GM23248 (cell line): ENCODE results near the gene C2CD4D. TPM values are rescaled to one million over a fixed set of nuclear protein-coding genes. Genes with fewer than 3 reads are reported as not detected.
A peak's percentile ranks its signal among the peaks of the same experiment; 100 is the strongest.

Experiments used
- DNase-seq: peaks from one replicate; pipeline ENCODE4 v3.0.0-alpha.2; 2015
- H2AFZ ChIP-seq: fragments of 200-600 bp; sonication (generic); 2 replicates; pipeline ENCODE4 v1.6.1; 2016; ENCODE audit warnings: antibody characterized with exemption
- H3F3A ChIP-seq: fragments of 200-600 bp; sonication (generic); 2 replicates; pipeline ENCODE4 v1.6.1; 2016; ENCODE audit warnings: mild to moderate bottlenecking, antibody characterized with exemption, mixed run types; ENCODE audit not compliant: insufficient read depth
- H3K27ac ChIP-seq: fragments of 200-600 bp; sonication (generic); 2 replicates; pipeline ENCODE4 v1.5.1; 2016; ENCODE audit warnings: mild to moderate bottlenecking
- H3K27me3 ChIP-seq: fragments of 200-600 bp; sonication (generic); replicated peaks from 2 replicates; pipeline ENCODE4 v1.6.1; 2016; ENCODE audit warnings: mild to moderate bottlenecking; ENCODE audit not compliant: insufficient read depth
- H3K36me3 ChIP-seq: fragments of 200-600 bp; sonication (generic); 2 replicates; pipeline ENCODE4 v1.6.1; 2016; ENCODE audit warnings: low read depth, mild to moderate bottlenecking
- H3K4me1 ChIP-seq: fragments of 200-600 bp; sonication (generic); 2 replicates; pipeline ENCODE4 v1.6.1; 2016; ENCODE audit warnings: mild to moderate bottlenecking; ENCODE audit not compliant: insufficient read depth
- H3K4me2 ChIP-seq: fragments of 200-600 bp; sonication (generic); one replicate; pipeline ENCODE4 v1.6.1; 2016; ENCODE audit warnings: mild to moderate bottlenecking; ENCODE audit not compliant: unreplicated experiment
- H3K4me3 ChIP-seq: fragments of 200-600 bp; sonication (generic); 2 replicates; pipeline ENCODE4 v1.5.1; 2016; ENCODE audit warnings: mild to moderate bottlenecking
- H3K79me2 ChIP-seq: fragments of 200-600 bp; sonication (generic); 2 replicates; pipeline ENCODE4 v1.6.1; 2016; ENCODE audit warnings: mild to moderate bottlenecking; ENCODE audit not compliant: insufficient read depth
- H3K9ac ChIP-seq: fragments of 200-600 bp; sonication (generic); 2 replicates; pipeline ENCODE4 v1.6.1; 2016; ENCODE audit warnings: mild to moderate bottlenecking
- H3K9me2 ChIP-seq: fragments of 200-600 bp; sonication (generic); 2 replicates; pipeline ENCODE4 v1.6.1; 2016; ENCODE audit warnings: mixed run types, mild to moderate bottlenecking, moderate library complexity; ENCODE audit not compliant: insufficient read depth
- H3K9me3 ChIP-seq: fragments of 200-600 bp; sonication (generic); one replicate; pipeline ENCODE4 v1.6.1; 2017; ENCODE audit warnings: low read depth
- H4K20me1 ChIP-seq: fragments of 200-600 bp; sonication (generic); 2 replicates; pipeline ENCODE4 v1.6.0; 2016; ENCODE audit not compliant: insufficient read depth
- EZH2 ChIP-seq: fragments of 200-600 bp; sonication (generic); IDR thresholded peaks from 2 replicates; pipeline ENCODE4 v1.6.1; 2018; ENCODE audit warnings: antibody characterized with exemption, mild to moderate bottlenecking; ENCODE audit not compliant: insufficient read depth, poor library complexity, severe bottlenecking
- EZH2phosphoT487 ChIP-seq: fragments of 200-600 bp; sonication (generic); IDR thresholded peaks from 2 replicates; pipeline ENCODE4 v1.6.1; 2018; ENCODE audit warnings: antibody characterized with exemption, moderate library complexity, mild to moderate bottlenecking, low read depth; ENCODE audit not compliant: insufficient read depth
- WGBS, 2 experiments: methylation state at CpG; one replicate each; pipeline ENCODE4 v1.1.6; 2015 to 2017; ENCODE audit warnings: low lambda C conversion rate in 2 of 2, low coverage in 1 of 2; ENCODE audit errors: missing lambda C conversion rate in 2 of 2; 5-methylcytosine and 5-hydroxymethylcytosine counted together
- in situ Hi-C: fragments of 300-500 bp; cut with MboI; formaldehyde crosslinking; loops from 2 replicates; pipeline ENCODE4 v1.15.0; 2020
- polyA plus RNA-seq: library from polyadenylated mRNA; unstranded; fragments of >200 nt; fragmentation: Nextera tagmentation; extraction: Ambion mirVana; gene quantifications from 2 replicates; pipeline ENCODE4 v1.2.1, GENCODE V29; 2016
- total RNA-seq: library from RNA; depleted of rRNA; stranded (reverse); fragments of >200 nt; shearing (Covaris generic); gene quantifications from 2 replicates; pipeline ENCODE4 v1.2.3, GENCODE V29; 2014

Gene C2CD4D
- total and polyA plus RNA-seq, 2 experiments from 2014 or later = 0.16 TPM; not detected in 1

DNA sequence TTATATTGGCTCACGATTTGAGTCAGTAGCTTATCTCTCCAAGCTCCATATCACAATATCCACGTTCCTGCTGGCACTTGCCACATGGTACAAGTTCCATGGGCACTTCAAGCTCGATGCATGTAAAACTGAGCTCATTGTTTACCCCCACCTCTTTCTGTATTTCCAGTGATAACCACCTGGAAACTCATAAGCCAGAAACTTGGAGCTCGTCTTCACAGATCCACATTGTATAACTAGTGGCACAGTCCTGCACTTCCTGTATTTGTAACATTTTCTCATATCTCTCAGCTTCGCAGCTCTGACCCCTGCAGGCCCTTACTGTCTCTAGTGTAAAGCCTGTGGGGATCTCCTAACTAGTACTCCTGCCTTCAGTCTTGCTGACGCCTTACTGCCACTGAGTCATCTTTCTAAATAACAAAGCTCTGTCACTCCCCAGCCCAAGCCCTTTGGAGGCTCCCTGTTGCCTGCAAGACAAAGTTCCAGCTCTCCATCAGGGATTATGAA is 6.5 kb upstream of the C2CD4D start:
- Histone ChIP-seq H4K20me1 (no peaks in the 10 kb centered on the region), H3F3A (peaks cover 5% of the 10 kb centered on the region; the same call in 1 of the 2 replicates), H3K79me2 (no peaks in the 10 kb centered on the region), H3K27ac (no peak overlapping the region), H3K36me3 (no peaks in the 10 kb centered on the region), H3K27me3 (peaks cover under 1% of the 10 kb centered on the region; the same call in 1 of the 2 replicates), H3K4me1 (peaks cover 4% of the 10 kb centered on the region), H3K4me3 (no peak overlapping the region), H3K9me2 (no peaks in the 10 kb centered on the region), H3K9ac (no peak overlapping the region), H3K9me3 (no peaks in the 10 kb centered on the region), H3K4me2 (no peak overlapping the region), H2AFZ (peak overlapping the region; percentile 26; the same call in 1 of the 2 replicates)
- in situ Hi-C loops = no loop called here
- peak; percentile 79 for DNase-seq
- no peak for TF ChIP-seq EZH2phosphoT487
- no peak for TF ChIP-seq EZH2
- 57 to 65% methylated on average over 6 of the region's 6 CpGs for WGBS, 2 experiments

DNA sequence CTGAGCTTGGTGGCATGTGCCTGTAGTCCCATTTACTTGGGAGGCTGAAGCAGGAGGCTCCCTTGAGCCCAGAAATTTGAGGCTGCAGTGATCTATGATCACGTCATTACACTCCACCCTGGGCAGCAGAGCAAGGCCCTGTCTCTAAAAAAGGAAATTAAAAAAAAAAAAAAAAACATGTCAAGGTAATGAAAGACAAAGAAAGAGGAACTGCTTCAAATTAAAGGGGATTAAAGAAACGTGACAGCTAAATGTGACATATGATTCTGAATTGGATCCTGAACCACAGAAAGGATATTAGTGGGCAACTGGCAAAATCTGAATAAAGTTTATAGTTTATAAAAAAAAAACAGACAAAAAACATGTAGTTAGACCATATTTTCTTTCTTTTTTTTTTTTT is 3.8 kb upstream of the C2CD4D start:
- Histone ChIP-seq H3K27me3 (peaks cover 21% of the 10 kb centered on the region), H3K4me3 (no peak overlapping the region), H4K20me1 (no peaks in the 10 kb centered on the region), H3K9me2 (no peaks in the 10 kb centered on the region), H3K4me1 (peaks cover 4% of the 10 kb centered on the region; the same call in 1 of the 2 replicates), H3K4me2 (no peak overlapping the region), H3K9ac (no peak overlapping the region), H2AFZ (no peak overlapping the region), H3K36me3 (no peaks in the 10 kb centered on the region), H3K9me3 (no peaks in the 10 kb centered on the region), H3F3A (peaks cover 11% of the 10 kb centered on the region; the same call in 1 of the 2 replicates), H3K79me2 (no peaks in the 10 kb centered on the region), H3K27ac (no peak overlapping the region)
- in situ Hi-C loops = no loop called here
- 51 to 56% methylated on average over 2 of the region's 2 CpGs for WGBS, 2 experiments
- TF ChIP-seq EZH2phosphoT487 (no peak), EZH2 (no peak)
- no peak for DNase-seq

DNA sequence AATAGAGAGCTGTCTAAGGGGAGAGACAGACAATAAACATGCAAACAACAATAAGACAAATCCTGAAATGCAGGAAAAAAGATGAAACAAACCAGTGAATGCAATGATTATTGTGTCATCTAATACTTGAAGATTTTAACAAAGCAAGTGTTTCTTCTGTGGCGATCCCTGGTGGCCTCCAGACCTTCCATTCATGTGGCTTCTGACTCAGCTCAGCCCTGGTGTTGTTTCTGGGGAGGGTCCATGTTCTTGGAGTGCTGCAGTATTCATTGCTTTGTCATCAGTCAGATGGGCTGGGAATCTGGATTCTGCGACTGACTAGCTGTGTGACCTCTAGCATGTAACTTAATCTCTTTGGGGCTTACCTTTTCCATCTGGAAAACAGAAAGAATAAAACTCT is 1.5 kb upstream of the C2CD4D start:
- no peaks in the 10 kb centered on the region for H3K9me3 ChIP-seq
- no peak overlapping the region for H3K4me3 ChIP-seq
- H3K9me2 ChIP-seq = no peaks in the 10 kb centered on the region
- no peaks in the 10 kb centered on the region for H3K79me2 ChIP-seq
- H2AFZ ChIP-seq = no peak overlapping the region
- no peaks in the 10 kb centered on the region for H3K36me3 ChIP-seq
- H4K20me1 ChIP-seq = no peaks in the 10 kb centered on the region
- H3F3A ChIP-seq = peaks cover 11% of the 10 kb centered on the region; the same call in 1 of the 2 replicates
- WGBS, 2 experiments = 53 to 60% methylated on average over 2 of the region's 2 CpGs
- H3K4me1 ChIP-seq = no peaks in the 10 kb centered on the region
- H3K9ac ChIP-seq = no peak overlapping the region
- H3K4me2 ChIP-seq = no peak overlapping the region
- DNase-seq = peak; percentile 61
- TF ChIP-seq EZH2 (no peak), EZH2phosphoT487 (no peak)
- in situ Hi-C loops = no loop called here
- H3K27me3 ChIP-seq = peaks cover 21% of the 10 kb centered on the region
- H3K27ac ChIP-seq = no peak overlapping the region

DNA sequence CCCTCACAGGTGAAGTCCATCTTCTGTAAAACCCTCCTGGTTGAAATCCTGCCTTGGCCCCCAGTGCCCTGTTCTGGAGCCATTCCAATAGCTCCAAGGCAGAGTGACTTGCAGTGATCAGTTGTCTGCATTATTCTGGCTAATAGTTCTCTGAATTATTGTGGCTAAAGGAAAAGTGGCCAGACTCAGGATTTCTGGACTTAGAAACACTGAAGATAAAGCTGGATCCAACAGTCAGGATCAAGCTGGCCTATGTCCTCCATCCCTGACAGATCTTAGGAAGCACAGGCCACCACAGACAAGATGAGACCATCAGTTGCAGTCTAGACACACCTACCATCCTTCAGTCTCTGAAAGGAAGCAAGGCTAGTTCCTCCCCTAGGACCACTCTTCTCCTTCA is 801 bp upstream of the C2CD4D start:
- peaks cover 21% of the 10 kb centered on the region for H3K27me3 ChIP-seq
- H3K9me2 ChIP-seq = no peaks in the 10 kb centered on the region
- H2AFZ ChIP-seq = no peak overlapping the region
- H3K9ac ChIP-seq = no peak overlapping the region
- H3K4me1 ChIP-seq = no peaks in the 10 kb centered on the region
- H3K27ac ChIP-seq = no peak overlapping the region
- no peaks in the 10 kb centered on the region for H3K36me3 ChIP-seq
- in situ Hi-C loops = no loop called here
- DNase-seq = no peak
- H3K4me3 ChIP-seq = no peak overlapping the region
- H4K20me1 ChIP-seq = no peaks in the 10 kb centered on the region
- TF ChIP-seq EZH2 (no peak), EZH2phosphoT487 (no peak)
- no peaks in the 10 kb centered on the region for H3K79me2 ChIP-seq
- peaks cover 11% of the 10 kb centered on the region; the same call in 1 of the 2 replicates for H3F3A ChIP-seq
- no peaks in the 10 kb centered on the region for H3K9me3 ChIP-seq
- no peak overlapping the region for H3K4me2 ChIP-seq

DNA sequence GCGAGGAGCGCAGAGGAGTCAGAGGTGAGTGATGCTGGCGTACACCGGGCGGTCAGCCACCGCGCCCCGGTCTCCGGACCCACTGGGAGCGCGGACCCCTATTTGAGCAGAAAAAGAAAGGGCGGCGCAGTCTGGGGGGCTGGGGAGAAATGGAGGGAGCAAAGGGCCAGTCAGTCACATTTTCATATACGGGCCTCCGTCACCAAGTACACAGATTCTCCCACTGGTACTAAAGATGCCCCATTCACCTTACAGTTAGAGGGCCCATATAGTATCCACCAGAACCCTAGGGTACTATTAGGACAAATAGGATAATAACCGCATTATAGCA is 573 bp downstream of the C2CD4D start:
- in situ Hi-C loops = no loop called here
- no peaks in the 10 kb centered on the region for H3K9me3 ChIP-seq
- H3K9ac ChIP-seq = no peak overlapping the region
- H3K9me2 ChIP-seq = no peaks in the 10 kb centered on the region
- peaks cover 21% of the 10 kb centered on the region for H3K27me3 ChIP-seq
- H3K79me2 ChIP-seq = no peaks in the 10 kb centered on the region
- peak overlapping the region; percentile 55 for H3K4me3 ChIP-seq
- H2AFZ ChIP-seq = peak overlapping the region; percentile 70
- 10 to 15% methylated on average over 16 of the region's 16 CpGs for WGBS, 2 experiments
- no peak for DNase-seq
- no peaks in the 10 kb centered on the region for H3K36me3 ChIP-seq
- H4K20me1 ChIP-seq = no peaks in the 10 kb centered on the region
- H3F3A ChIP-seq = peaks cover 11% of the 10 kb centered on the region; the same call in 1 of the 2 replicates
- no peaks in the 10 kb centered on the region for H3K4me1 ChIP-seq
- H3K27ac ChIP-seq = no peak overlapping the region
- no peak for TF ChIP-seq EZH2phosphoT487
- TF ChIP-seq EZH2 = peak; percentile 89
- peak overlapping the region; percentile 55 for H3K4me2 ChIP-seq
